SIG-M5 treated with dmso at 0.1 percent for 504 hours (cell line): ENCODE data around the gene C5AR2.
A peak's percentile ranks its signal among the peaks of the same experiment; 100 is the strongest.
"Not testable (repeated sequence)": the region's sequence is repeated elsewhere in the genome, so short reads cannot be mapped to it uniquely, and the experiment has no call there.

Source experiments
- DNase-seq: peaks from one replicate; lab custom pipeline; 2025; ENCODE audit not compliant: unreplicated experiment; lab: John Stamatoyannopoulos, UW

Gene C5AR2

DNA sequence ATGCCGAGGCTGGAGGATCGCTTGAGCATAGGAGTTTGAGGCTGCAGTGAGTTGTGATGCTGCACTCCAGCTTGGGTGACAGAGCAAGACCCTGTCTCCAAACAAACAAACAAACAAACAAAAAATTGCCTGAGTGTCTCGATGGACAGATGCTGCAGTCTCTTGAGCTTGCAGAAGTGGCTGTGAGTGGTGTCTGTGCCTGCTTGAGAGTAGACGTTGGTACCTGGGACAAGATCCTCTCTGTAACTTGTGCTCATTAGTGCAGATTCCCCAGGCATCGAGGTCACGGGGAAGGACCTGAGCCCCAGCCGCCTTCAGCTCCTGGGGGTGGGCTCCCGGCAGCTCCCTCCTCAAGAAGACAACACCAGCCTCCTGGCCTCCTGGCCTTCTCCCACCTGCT lies 8.6 kb upstream of the C5AR2 start:
- no peak for DNase-seq

GRCh38 chr19:47323872-47324271 lies 8.1 kb upstream of the C5AR2 start:
- no peak for DNase-seq

DNA sequence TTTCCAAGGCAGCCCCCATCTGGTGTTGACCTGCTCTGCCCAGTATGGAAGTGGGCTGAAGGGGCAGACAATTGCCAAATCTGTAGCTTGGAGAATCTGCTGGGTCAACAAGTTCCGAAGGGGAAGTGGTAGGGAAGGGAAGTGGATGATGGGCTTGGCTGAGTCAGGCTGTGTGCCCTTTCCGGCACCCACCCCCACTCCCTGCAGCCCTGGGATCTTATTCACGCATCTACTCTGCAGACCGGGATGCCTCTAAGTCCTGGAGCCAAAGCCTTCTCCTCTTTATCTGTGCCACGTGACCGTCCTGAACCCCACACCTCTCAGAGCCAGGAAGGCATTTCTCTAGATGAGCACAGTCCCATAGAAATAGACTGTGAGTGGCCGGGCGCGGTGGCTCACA lies 7.5 kb upstream of the C5AR2 start:
- peak; percentile 63 for DNase-seq

- DNase-seq = peak; percentile 31
These were observed 1.5 kb upstream of the C5AR2 start for GRCh38 chr19:47330466-47330869.

GRCh38 chr19:47331490-47331889 lies 485 bp upstream of the C5AR2 start:
- DNase-seq = no peak

DNA sequence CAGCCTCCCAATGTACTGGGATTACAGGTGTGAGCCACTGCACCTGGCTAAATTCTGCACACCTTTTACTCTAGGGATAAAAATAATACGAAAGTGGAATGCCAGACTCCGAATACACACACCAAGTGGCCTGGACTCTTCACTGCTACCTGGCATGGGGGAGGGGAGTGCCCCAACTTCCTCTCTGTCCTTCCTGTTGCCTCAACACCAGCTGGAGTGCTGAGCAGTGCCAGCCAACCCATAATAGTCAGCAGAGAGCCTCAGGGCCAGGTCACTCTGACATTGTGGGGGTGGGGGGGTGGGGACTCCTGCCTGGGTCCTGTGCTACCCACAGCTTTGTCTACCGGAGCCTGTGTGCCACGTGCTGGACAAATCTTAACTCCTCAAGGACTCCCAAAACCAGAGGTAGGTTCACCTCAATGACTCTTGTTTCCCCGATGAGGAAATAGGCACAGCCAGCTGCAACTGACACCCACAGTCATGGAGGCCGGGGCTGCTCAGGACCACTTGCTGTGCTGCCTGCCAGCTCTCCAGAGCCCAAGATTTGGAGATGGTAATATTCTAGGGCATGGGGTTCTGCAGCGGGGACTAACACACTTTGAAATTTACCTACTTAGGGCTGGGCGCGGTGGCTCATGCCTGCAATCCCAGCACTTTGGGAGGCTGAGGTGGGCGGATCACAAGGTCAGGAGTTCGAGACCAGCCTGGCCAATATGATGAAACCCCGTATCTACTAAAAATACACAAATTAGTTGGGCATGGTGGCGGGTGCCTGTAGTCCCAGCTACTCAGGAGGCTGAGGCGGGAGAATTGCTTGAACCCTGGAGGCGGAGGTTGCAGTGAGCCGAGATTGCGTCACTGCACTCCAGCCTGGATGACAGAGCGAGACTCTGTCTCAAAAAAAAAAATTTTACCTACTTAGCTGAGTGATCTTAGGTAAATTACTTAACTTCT lies 5.1 kb downstream of the C5AR2 start:
- peak; percentile 65 for DNase-seq

DNA sequence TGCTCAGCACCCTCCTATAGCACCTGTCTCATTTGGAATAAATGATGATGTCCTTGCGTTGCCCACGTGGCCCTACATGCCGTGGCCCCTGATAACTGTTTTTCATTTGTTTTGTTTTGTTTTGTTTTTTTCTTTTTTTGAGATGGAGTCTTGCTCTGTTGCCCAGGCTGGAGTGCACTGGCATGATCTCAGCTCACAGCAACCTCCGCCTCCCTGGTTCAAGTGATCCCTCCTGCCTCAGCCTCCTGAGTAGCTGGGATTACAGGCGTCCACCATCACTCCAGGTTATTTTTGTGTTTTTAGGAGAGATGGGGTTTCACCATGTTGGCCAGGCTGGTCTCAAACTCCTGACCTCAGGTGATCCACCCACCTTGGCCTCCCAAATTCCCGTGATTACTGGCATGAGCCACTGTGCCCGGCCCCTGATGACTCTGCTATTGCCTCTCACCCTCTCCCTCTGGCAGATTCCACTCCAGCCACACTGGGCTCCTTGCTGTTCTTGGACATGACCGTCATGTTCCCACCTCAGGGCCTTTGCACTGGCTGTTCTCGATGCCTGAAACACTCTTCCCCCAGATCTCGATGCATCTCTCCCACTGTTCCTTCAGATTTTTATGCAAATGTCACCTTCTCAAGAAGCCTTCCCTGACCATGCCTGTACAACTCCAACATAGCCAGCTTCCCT lies 7.4 kb downstream of the C5AR2 start:
- no peak for DNase-seq

- no peak for DNase-seq
These were observed 8.7 kb downstream of the C5AR2 start for GRCh38 chr19:47340477-47341208.

DNA sequence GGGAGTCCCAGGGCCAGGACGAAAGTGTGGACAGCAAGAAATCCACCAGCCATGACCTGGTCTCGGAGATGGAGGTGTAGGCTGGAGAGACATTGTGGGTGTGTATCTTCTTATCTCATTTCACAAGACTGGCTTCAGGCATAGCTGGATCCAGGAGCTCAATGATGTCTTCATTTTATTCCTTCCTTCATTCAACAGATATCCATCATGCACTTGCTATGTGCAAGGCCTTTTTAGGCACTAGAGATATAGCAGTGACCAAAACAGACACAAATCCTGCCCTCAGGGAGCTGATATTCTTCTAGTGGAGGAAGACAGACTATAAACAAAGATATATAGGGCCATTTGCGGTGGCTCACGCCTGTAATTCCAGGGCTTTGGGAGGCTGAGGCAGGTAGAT lies 9.8 kb downstream of the C5AR2 start:
- no peak for DNase-seq

DNA sequence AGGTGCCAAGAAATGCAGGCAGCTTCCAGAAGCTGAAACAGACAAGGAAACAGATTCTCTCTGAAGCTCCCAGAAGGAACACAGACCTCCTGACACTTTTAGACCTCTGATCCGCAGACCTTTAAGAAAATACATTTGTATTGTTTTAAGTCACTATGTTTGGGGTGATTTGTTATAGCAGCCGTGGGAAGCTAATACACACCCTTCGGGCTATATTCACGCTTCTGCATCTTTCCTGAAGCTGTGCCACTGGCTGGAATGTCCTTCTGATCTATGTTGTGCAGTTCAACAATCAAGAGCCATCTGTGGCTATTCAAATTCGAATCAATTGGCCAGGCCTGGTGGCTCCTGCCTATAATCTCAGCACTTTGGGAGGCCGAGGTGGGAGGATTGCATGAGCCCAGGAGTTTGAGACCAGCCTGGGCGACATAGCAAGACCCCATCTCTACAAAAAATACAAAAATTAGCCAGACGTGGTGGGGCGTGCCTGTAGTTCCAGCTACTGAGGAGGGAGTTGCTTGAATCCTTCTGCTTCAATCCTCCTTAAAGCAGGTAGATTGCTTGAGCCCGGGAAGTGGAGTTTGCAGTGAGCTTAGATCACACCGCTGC lies 11.3 kb downstream of the C5AR2 start:
- no peak for DNase-seq

DNA sequence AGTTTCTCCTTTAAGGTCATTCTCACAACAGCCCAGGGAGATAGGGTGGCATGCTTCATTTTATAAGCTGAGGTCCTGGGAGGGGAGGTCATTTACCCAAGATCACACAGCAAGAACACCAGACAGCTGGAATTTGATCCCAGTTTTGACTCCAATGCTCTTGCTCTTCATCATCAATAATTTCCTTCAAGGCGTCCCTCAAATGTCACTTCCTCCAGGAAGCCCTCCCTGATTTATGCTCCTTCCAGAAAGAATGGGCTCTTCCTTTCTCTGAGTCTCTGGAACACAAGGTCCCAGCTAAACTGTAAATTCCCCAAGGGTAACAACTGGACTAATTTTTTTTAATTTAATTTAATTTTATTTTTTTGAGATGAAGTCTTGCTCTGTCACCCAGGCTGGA lies 12.4 kb downstream of the C5AR2 start:
- no peak for DNase-seq

GRCh38 chr19:47346024-47346423 lies 14.0 kb downstream of the C5AR2 start:
- not testable (repeated sequence) for DNase-seq

GRCh38 chr19:47348819-47349795 lies 17.1 kb downstream of the C5AR2 start, which contains the start of gene DHX34:
Gene DHX34, plus strand, starts transcription at chr19:47349315. Its CDS starts 3,716 bp downstream, at chr19:47353031.
- peak; percentile 97 for DNase-seq

- no peak for DNase-seq
These were observed 18.7 kb downstream of the C5AR2 start for GRCh38 chr19:47350630-47351029.

GRCh38 chr19:47351548-47351947 lies 19.6 kb downstream of the C5AR2 start:
- peak; percentile 42 for DNase-seq

GRCh38 chr19:47352095-47352494 lies 20.1 kb downstream of the C5AR2 start:
- DNase-seq = no peak

- DNase-seq = no peak
These were observed 21.3 kb downstream of the C5AR2 start for GRCh38 chr19:47353307-47353712.

DNA sequence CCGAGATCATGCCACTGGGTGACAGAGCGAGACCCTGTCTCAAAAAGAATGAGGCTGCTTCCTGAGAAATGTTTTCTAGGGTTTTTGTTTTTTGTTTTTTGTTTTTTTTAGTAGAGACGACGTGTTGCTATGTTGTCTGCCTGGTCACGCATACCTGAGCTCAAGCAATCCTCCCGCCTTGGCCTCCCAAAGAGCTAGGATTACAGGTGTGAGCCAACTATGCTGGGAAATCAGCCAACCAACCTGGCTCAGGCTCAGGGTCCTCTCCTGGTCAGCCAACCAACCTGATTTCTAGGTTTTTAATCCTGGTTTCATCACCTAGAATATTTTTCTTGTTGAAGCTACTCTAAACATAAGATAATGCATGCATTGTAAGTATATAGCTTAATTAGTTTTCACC lies 24.9 kb downstream of the C5AR2 start:
- no peak for DNase-seq

- peak; percentile 14 for DNase-seq
These were observed 26.1 kb downstream of the C5AR2 start for GRCh38 chr19:47357788-47358680.
